GM19455 (cell line): ENCODE data around the gene PRR33.

Experiments used
- ATAC-seq: cut with Tn5 transposase; IDR thresholded peaks from one replicate; pipeline ENCODE4 v1.9.1; 2021; ENCODE audit not compliant: unreplicated experiment

Gene PRR33

GRCh38 chr11:1852877-1853276, 38.8 kb downstream of the PRR33 start, which contains the start of gene LSP1:
LSP1 (plus strand) TSS chr11:1853084; CDS start chr11:1853145, 61 bp downstream.
- no peak for ATAC-seq

GRCh38 chr11:1852271-1852876, 39.3 kb downstream of the PRR33 start:
- ATAC-seq = no peak

- ATAC-seq = no peak
These were observed 40.1 kb downstream of the PRR33 start for GRCh38 chr11:1851468-1852180.

GRCh38 chr11:1848640-1849430, 42.9 kb downstream of the PRR33 start:
- ATAC-seq = no peak

- ATAC-seq = no peak
These were observed 43.6 kb downstream of the PRR33 start for GRCh38 chr11:1847926-1848639.

GRCh38 chr11:1847006-1847735, 44.5 kb downstream of the PRR33 start:
- no peak for ATAC-seq

GRCh38 chr11:1846453-1846932, 45.2 kb downstream of the PRR33 start:
- no peak for ATAC-seq

GRCh38 chr11:1845561-1846452, 45.9 kb downstream of the PRR33 start:
- no peak for ATAC-seq

- ATAC-seq = no peak
These were observed 46.6 kb downstream of the PRR33 start for GRCh38 chr11:1845095-1845429.

- ATAC-seq = no peak
These were observed 47.2 kb downstream of the PRR33 start for GRCh38 chr11:1844221-1845094.

GRCh38 chr11:1843796-1844195, 47.9 kb downstream of the PRR33 start:
- no peak for ATAC-seq

- no peak for ATAC-seq
These were observed 48.6 kb downstream of the PRR33 start for GRCh38 chr11:1843098-1843473.

- ATAC-seq = no peak
These were observed 49.3 kb downstream of the PRR33 start for GRCh38 chr11:1842149-1843097.

GRCh38 chr11:1841511-1842148, 50.1 kb downstream of the PRR33 start:
- no peak for ATAC-seq

GRCh38 chr11:1840780-1841480, 50.8 kb downstream of the PRR33 start:
- ATAC-seq = no peak
